GM19395 (cell line): ENCODE measurements around the gene COG3.

Experiments used
- ATAC-seq: cut with Tn5 transposase; IDR thresholded peaks from one replicate; pipeline ENCODE4 v1.9.1; 2021; ENCODE audit warnings: mild to moderate bottlenecking, moderate library complexity; ENCODE audit not compliant: unreplicated experiment

The COG3 gene

GRCh38 chr13:45447050-45447661 is 17.6 kb upstream of the COG3 start:
- no peak for ATAC-seq

- ATAC-seq, result no peak
These were observed 15.7 kb upstream of the COG3 start for GRCh38 chr13:45448965-45449559.

GRCh38 chr13:45451282-45451681 is 13.5 kb upstream of the COG3 start:
- no peak for ATAC-seq

GRCh38 chr13:45454204-45454603 is 10.5 kb upstream of the COG3 start:
- ATAC-seq, result no peak

GRCh38 chr13:45456196-45456972 is 8.4 kb upstream of the COG3 start:
- ATAC-seq, result no peak

- ATAC-seq, result no peak
These were observed 525 bp upstream of the COG3 start for GRCh38 chr13:45464141-45464686.

GRCh38 chr13:45466359-45466758 is 1.6 kb downstream of the COG3 start:
- ATAC-seq, result no peak

GRCh38 chr13:45468635-45469034 is 3.9 kb downstream of the COG3 start:
- no peak for ATAC-seq

- no peak for ATAC-seq
These were observed 7.5 kb downstream of the COG3 start for GRCh38 chr13:45472171-45472705.

GRCh38 chr13:45473627-45474026 is 8.9 kb downstream of the COG3 start:
- no peak for ATAC-seq

GRCh38 chr13:45474584-45475454 is 10.1 kb downstream of the COG3 start:
- ATAC-seq, result no peak

GRCh38 chr13:45479661-45480060 is 14.9 kb downstream of the COG3 start:
- ATAC-seq, result no peak

GRCh38 chr13:45481688-45482087 is 16.9 kb downstream of the COG3 start:
- ATAC-seq, result no peak

GRCh38 chr13:45482571-45483173 is 17.9 kb downstream of the COG3 start:
- ATAC-seq, result no peak

GRCh38 chr13:45487604-45488003 is 22.9 kb downstream of the COG3 start:
- no peak for ATAC-seq

GRCh38 chr13:45490068-45490467 is 25.3 kb downstream of the COG3 start:
- ATAC-seq, result no peak

GRCh38 chr13:45492538-45492937 is 27.8 kb downstream of the COG3 start:
- no peak for ATAC-seq

- no peak for ATAC-seq
These were observed 32.2 kb downstream of the COG3 start for GRCh38 chr13:45496942-45497341.

GRCh38 chr13:45500492-45501174 is 35.9 kb downstream of the COG3 start:
- ATAC-seq, result no peak

- ATAC-seq, result no peak
These were observed 36.4 kb downstream of the COG3 start for GRCh38 chr13:45501175-45501526.
